ENCODE data around the gene ZDHHC12.

Gene ZDHHC12

GRCh38 chr9:128685636-128686489, 38.1 kb downstream of the ZDHHC12 start:
- TF ChIP-seq CTCF (conservative IDR thresholded peaks at IDR 0.05; ENCODE audit: low read depth, low read length): no peak
- H3K4me3 ChIP-seq (ENCODE audit: low read depth, low read length): peak overlapping the region; percentile 22
- no peak for DNase-seq (ENCODE audit: low read depth)

GRCh38 chr9:128684325-128685199, 39.4 kb downstream of the ZDHHC12 start:
- no peak for TF ChIP-seq CTCF (conservative IDR thresholded peaks at IDR 0.05; ENCODE audit: low read depth, low read length)
- H3K4me3 ChIP-seq (ENCODE audit: low read depth, low read length): peak overlapping the region; percentile 84
- DNase-seq (ENCODE audit: low read depth): peak; percentile 83

- DNase-seq (ENCODE audit: low read depth): no peak
- no peak for TF ChIP-seq CTCF (conservative IDR thresholded peaks at IDR 0.05; ENCODE audit: low read depth, low read length)
- peak overlapping the region; percentile 84 for H3K4me3 ChIP-seq (ENCODE audit: low read depth, low read length)
These were observed 39.9 kb downstream of the ZDHHC12 start for GRCh38 chr9:128684065-128684324.

GRCh38 chr9:128683340-128684064, 40.4 kb downstream of the ZDHHC12 start:
- peak overlapping the region; percentile 84 for H3K4me3 ChIP-seq (ENCODE audit: low read depth, low read length)
- peak; percentile 86 for DNase-seq (ENCODE audit: low read depth)
- no peak for TF ChIP-seq CTCF (conservative IDR thresholded peaks at IDR 0.05; ENCODE audit: low read depth, low read length)

GRCh38 chr9:128677794-128678193, 46.1 kb downstream of the ZDHHC12 start:
- H3K4me3 ChIP-seq (ENCODE audit: low read depth, low read length): no peak overlapping the region
- DNase-seq (ENCODE audit: low read depth): no peak
- TF ChIP-seq CTCF (conservative IDR thresholded peaks at IDR 0.05; ENCODE audit: low read depth, low read length): no peak

- DNase-seq (ENCODE audit: low read depth): no peak
- H3K4me3 ChIP-seq (ENCODE audit: low read depth, low read length): no peak overlapping the region
- TF ChIP-seq CTCF (conservative IDR thresholded peaks at IDR 0.05; ENCODE audit: low read depth, low read length): no peak
These were observed 48.5 kb downstream of the ZDHHC12 start for GRCh38 chr9:128675382-128675781.

Measured in choroid plexus epithelial cell (primary cell).